HG03039 (cell line): ENCODE data around the gene SF1.

Experiments used
- ATAC-seq: cut with Tn5 transposase; IDR thresholded peaks from one replicate; pipeline ENCODE4 v1.9.1; 2021; ENCODE audit warnings: mild to moderate bottlenecking, moderate library complexity; ENCODE audit not compliant: unreplicated experiment

SF1 gene

DNA sequence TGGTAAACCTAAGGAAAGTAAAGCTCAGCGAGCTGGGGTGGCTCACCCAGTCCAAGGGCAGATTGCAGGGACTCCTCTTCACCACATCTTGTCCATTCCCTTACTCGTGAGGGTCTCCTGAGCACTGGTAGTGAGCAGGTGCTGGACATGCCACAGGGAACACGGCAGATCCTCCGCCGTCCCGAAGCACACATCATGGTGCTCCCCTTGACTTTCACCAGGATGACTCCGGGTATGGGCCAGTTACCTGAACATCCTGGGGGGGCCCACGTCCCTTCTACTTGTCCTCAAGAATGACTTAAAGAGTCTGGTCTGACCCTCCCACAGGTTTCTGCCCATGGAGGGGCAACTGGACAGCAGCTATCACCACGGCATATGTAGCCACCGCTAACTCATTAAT is 8.0 kb upstream of the SF1 start:
- no peak for ATAC-seq

DNA sequence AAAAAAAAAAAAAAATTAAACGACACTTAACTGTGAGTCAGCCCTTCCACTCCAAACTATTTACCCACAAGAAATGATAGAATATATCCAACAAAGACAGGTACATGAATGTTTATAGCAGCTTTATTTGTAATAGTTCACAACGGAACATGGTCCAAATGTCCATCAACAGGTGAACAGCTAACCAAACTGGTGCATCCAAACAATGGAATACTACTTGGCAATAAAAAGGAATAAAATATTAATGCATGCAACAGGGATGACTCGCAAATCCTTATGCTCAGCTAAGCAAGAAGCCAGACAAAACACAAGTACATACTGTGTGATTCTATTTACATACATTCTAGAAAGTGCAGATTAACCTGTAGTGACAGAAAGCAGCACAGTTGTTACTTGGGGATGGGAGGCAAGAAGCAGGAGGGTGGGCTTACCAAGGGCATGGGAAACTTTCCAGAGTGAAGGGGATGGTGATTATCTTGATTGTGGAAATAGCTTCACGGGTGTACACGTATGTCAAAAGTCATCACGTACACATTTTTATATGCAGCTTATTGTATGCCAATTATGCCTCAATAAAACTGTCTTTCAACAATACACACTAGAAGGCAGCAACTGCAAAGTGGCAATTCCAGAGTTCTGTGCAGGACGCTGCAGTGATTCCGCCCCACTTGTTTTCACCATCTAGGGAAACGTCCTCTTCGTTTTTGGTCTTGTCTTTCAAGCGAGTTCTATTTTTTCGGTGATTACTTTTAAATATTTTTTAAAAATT is 6.7 kb upstream of the SF1 start:
- ATAC-seq: no peak

DNA sequence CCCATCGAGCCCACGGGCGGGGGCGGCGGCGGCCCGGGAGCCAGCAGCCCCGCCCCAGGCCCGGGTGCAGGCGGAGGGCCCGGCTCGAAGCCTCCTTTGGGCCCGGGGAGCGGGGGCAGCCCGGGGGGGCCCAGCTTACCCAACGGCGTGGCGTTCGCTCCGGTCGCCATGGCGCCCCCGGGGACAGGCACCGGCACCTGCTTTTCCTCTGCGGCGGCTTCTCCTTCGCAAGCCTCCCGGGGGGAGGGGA is 194 bp downstream of the SF1 start:
- peak; percentile 16 for ATAC-seq

DNA sequence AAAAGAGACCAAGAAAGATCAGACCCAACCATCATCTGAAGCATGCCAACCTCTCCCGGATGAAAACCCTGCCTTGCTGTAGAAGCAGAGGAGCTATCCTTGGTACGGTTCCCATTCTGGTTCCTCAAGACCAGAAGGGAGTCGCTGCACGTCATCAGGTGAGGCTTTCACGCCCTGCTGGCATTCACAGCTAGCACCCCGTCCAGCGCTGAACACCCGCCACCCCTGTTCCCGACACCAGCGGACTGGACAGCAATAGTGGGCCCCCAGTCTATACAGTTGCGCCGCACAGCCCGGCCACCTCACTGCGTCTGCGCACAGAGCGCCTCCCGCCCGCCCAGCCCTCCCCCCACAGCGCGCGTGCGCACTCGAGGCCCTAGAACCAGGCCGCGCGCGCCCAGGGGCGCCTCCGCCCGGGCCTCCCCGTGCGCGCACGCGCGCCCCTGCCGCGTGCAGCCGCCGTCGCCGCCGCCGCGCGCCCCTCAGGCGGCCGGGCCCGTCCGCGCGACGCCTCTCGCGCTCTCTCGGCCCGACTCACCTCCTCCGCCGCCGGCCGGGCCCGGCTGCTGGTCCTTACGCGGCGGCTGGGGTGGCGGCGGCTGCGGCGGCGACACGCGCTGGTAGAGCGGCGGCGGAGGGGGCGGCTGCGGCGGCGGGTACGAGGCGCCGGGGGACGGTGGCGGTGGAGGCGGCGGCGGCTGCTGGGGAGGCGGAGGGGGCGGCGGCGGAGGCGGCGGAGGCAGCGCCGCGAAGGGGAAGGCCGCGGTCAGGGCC is 706 bp downstream of the SF1 start:
- ATAC-seq: peak; percentile 20

DNA sequence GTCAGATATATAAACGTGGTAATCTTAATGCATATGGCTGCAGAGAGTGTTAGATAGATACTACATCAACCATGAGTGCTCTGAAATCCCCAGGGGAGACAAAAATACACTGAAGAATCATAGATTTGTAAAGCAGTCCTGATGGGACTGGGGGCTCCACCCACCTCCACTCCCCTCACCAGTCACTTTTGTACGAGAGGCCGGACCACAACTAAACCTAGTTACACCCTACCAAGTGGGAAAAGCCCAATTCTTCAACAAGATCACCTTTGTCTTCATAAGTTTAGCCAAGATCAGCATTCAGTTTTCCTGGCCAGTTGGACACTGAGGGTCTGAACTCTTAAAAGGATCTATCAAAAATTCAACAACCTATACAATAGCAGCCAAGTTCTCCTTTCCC is 1.5 kb downstream of the SF1 start:
- ATAC-seq: no peak

DNA sequence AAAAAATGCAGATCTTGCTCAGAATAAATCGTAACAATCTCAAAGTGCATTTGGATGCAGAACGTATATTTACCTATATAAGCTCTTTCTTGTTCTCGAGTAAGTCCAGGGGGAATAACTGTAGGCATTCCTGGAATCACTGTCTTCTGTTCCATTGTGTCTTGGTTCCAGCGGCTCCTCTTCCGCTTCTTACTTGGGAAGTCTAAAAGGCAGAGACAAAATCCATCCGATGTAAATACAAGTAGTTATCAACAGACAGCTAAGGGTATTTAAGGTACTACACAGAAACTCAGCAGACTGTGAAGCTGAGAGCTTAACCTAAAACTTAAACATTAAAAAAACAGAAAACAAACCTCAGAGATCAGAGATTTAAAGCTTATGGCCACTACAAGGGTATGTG is 1.9 kb downstream of the SF1 start:
- ATAC-seq: no peak

DNA sequence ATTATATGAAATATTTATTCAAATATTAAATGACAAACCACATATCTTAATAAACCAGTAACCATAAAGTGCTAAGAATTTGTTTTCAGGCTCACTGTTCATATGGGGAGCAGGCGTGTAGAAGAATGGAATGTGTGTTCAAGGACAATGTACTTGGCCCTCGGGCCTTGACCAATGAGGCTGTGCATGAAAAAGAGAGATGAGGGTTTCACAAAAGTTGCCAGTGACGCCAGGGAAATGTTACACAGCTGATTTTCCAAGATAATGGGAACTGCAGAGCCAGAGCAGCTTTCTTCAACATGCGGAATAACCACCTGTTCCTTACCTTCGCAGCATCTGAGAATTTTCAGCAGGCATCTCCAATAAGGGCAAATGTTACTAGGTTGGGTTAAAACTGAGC is 4.2 kb downstream of the SF1 start:
- ATAC-seq: no peak

DNA sequence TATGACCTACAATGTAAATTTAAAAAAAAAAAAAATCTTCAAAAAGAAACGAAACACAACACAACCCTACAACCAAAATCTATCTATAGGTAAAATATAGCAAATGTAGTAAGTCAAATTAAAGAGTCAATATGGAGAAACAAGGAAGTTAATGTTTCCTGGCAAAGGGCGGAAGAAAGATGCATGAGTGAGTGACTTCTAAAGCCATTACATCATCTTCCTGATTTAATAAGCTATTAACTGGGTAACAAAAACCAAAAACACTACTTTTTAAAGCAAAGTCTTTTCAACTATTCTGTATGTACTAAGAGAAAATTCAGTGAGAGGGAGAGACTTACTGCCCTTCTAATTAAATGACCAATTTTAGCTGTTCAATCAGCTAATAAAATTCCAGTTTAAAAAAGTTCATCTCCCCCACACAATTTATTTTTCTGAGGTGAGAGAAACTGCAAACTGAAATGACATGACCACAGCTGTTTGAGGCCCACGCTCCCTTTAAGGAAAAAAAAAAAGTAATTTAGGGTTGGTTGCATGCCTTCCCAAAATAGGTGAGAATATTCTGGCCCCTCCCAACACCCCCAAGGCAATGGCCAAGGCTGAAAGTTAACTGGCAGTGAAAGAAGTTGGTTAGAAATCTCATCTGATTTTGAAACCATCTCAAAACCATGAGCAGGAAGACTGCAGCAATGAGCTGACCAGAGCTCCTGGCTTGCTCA is 5.9 kb downstream of the SF1 start:
- ATAC-seq: no peak

DNA sequence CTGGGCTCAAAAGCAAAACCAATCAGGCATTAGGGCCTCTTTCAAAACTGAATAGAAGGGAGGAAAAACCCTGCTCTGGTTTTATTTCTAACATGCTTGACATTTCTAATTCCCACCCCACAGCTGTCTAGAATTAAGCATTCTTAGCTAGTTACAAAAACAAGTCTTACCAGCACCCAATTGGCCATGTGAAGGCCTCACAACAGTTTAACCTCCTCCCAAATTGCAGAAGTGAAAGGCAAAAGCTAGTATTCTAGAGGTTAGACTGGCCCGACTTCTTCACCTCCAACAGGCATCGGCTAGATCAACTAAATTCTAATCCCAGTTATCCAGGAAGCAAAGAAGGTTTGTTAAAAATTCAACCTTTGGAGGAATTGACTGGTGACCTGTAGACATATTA is 6.5 kb downstream of the SF1 start:
- no peak for ATAC-seq

DNA sequence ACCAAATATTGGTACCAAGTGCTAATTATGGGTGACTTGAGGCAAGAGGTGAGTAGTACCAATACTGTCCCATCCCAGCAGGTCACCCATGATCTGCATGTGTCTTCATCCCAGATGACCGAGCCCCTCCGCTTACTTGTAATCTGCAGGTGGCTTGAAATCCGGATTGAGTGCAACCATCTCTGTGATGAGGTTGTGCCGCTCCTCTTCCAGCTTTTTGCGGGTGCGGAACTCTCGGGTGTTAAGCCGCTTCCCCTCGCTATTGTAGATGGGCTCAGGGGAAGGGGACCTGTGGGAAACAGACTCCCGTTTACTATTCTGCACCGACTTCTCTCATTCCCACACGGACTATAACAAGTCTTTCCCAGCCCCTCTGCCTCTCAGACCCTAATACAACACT is 8.2 kb downstream of the SF1 start:
- no peak for ATAC-seq

DNA sequence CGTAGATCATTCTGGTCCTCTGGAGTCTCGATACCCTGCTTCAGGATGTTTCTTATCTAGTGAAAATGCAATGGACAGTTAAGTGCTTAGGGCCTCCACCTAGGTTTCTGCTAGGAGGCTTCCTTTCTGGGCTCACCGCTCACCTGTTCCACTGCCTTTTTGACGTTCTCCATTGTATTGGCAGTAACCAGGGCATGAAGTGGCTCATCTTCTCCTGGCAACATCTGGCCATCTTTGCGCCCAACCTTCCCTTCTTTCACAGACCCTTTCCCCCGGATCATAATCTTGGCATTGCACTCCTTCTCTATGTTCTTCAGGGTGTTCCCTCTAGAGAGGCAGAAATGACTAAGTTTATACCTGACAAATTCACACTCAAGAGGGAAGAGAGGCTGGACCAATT is 9.1 kb downstream of the SF1 start:
- no peak for ATAC-seq

DNA sequence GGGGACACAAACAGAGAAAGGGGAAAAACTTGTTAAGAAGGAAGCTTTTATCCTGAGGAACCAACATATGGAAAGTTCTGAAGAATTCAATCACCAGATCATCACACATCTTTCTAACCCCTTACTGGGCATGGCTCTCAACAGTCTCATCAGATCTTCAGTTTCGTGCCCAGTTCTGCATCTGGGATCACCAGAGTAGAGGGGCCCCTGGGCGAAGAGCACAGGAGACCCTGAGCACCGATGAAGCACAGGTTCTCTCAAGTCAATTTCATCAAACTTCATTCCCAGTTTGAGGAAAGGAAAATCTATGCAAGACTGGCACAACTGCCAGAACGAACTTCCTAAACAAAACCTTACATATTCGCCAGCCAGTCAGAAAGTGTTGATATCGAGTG is 10.0 kb downstream of the SF1 start:
- no peak for ATAC-seq

DNA sequence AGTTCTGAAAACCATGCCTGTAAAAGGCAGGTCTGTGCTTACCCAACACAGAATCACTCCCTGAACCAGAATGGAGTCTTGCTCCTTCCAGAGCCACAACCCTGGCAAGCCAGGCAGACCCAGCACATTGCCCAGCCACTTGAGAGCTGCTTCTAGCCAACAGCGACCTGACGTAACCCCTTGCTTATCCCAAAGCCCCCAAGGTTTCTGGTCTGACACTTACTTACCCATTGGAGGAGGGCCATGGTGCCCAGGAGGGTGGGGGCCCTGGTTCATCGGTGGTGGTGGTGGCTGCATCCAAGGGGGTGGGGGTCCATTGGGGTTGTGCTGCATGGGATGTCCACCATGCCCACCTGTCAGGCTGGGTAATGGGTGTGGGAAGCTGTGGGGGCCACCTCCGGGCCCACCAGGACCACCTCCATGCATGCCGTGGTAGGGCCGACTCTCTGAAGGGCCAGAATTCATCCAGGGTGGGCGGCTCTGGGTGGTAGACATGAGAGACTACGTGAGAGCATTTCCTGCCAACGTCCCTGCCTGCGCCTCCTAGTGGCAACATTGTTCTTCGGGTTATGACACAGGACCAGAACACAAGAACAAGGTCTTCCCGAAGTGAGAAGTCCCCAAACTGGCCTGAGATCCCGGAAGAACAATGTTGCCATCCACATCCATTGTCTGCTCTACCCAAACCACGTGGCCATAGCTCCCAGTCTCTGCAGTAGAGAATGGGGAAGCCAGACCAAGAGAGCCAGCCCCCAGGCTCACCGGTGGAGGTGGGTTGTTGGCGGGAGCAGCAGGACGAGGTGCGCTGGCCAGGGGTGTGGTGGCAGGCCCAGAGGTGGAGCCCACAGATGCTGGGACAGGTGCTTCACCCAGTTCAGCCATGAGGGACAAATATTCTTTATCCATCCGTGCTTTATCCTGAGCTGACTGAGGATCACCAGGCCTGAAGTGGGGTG is 10.7 kb downstream of the SF1 start:
- ATAC-seq: no peak

DNA sequence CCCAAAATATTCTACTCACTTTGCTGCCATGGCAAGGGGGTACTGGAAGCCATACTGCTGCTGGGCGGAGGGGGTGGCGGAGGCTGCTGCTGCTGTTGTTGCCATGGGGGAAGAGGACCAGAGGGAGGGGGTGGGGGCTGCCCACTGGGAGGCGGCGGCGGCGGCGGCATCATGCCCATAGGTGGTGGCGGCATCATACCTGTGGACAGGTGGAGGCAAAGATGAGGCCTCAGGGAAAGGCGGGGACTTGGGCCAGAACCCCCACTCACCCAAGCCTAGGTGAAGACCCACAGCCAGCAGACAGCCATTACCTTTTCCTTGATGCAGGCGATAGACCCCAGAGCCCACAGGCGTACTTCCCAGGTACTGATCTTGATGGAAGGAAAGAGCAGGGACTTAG is 11.5 kb downstream of the SF1 start:
- ATAC-seq: no peak

DNA sequence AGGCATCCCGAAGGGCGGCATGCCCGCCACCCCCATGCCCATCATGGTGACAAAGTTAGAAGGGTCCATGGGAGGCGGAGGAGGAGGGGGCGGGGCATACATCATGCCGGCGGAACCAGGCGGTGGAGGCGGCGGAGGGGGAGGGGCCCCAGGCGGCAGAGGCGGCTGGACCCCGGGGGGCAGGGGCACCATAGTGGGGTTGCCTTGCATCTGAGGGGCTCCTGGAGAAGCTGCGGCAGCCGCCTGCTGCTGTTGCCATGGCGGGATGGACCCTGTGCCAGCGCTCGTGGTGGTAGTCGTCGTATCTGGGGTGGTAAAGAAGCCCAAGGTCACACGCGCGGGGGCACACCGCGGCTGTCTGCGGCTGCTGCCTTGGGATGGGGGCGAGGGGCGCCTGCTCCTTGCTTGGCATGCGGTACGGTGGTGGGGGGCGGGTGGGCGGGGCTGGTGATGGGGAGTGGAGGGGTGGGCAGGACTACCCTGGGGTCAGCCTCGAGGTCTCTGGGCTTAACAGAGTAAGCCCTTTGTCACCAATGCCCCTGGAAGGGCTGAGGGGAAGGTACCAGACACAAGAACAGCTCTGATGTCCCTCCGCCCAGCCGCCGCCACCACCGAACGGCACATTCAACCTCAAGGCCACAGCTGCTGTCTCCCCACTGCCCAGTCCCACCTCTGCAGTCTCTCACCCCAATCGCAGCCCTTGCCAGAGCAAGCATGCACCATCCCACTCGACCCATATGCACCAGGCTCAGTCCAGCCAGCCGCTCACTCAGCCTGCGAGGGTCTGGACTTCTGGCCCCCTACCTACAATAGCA is 12.3 kb downstream of the SF1 start:
- ATAC-seq: no peak

DNA sequence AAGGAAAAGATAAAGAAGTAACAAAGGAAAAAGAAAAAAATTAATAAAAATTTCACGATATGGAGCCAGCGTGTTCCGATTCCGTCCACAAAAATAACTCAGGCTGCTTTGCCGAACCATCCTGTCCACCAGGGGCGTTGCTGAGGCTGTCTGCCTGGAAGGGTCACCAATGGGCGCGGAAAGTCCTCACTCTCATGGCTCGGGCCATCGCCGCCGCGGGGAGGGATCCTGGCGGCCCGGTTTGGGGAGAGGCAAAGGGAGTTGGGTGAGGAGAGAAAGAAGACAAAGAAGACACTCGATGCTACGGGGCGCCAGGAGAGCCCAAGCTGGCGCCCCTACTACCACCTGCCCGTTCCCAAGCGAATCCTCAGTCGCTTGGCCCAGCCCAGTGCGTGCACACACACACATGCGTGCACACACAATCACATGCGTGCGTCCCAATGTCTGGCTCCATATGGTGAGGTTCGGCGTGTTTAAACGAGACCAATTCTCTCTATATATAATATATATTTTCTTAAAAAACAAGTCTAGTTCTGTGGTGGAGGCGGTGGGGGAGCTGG is 13.0 kb downstream of the SF1 start:
- no peak for ATAC-seq

DNA sequence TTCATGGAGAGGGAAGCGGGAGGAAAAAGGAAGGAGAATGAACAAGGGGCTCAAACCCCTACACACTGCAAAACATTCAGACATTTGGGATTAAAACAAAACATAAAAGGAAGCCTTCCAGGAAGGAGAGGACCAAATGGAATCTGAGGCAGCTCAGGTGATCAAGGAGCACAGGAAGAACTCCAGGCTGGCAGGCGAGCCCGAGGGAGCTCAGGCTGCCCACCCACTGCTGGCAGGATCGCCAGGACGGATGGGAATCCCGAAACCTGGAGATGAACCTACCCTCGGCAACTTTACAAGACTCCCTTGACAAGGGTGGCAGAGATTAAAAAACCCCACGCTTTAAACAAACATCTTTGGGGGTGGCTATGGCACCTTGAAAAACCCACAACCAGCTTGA is 13.6 kb downstream of the SF1 start:
- ATAC-seq: no peak

DNA sequence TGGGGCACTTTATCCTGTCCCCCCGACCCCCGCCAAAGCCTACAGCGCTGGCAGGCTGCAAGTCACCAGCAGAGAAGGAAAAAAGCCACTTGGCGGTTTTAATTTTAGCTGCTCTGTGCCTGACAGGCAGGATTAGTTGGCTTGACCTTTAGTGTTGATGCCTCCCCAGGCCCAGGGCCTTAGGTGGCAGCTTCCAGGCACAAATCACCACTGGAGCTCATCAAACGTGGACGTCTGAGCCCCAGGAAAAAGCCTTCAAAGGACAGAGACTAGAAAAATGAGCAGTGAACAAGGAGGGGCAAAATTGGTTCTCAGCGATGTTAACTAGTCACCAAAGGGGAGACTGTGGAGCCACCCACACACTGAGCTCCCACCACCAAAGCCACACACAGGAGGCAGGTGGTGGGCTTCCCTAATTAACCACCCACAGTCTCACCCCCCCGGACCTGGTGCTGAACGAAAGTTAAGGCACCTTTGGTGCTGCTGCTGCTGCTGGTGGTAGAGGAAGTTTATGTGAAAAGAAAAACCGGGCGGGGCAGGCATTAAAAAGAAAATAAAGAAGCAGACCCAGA is 14.2 kb downstream of the SF1 start:
- no peak for ATAC-seq

DNA sequence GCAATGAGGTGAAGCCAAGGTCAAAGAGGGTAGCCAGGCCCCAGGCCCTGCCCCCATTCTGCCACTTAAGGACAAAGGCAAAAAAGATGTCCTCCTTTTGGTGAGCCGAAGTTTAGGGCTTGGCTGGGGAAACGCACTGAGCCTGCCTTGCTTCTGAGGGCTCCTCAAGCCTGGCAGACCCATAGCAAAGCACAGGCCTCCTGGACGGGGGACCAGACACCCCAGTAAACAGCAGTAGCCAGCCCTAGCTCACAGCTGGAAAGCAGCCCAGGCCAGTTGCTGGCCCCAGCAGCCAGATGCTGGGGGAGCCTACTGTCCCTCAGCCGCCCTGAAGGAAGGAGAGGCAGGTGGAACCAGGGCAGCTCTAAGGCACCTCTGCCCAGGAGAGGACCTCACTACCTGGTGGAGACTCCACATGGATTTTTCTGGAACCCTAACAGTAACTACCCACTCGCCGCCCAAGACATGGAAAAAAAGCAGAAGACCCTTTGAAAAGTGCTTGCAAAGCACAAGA is 14.8 kb downstream of the SF1 start:
- no peak for ATAC-seq
